Measurements from ENCODE around the gene TLK1.

GRCh38 chr2:171066110-171066509 lies 94.6 kb downstream of the TLK1 start:
- TF ChIP-seq CTCF (IDR thresholded peaks at IDR 0.05 in 4 of 5, conservative IDR thresholded peaks at IDR 0.05 in 1 of 5) (no peak), POLR2A (IDR thresholded peaks at IDR 0.05) (no peak)
